Activated CD8-positive, alpha-beta memory T cell treated with anti-CD3 and anti-CD28 coated beads, Interleukin-2, amount 50 U/mL, for 4 hours (primary cell): ENCODE data around the gene USP3.
"Not testable (repeated sequence)": the region's sequence is repeated elsewhere in the genome, so short reads cannot be mapped to it uniquely, and the experiment has no call there.

Source experiments
- DNase-seq: peaks from one replicate; pipeline ENCODE4 v3.0.0-alpha.2; 2020

The USP3 gene

DNA sequence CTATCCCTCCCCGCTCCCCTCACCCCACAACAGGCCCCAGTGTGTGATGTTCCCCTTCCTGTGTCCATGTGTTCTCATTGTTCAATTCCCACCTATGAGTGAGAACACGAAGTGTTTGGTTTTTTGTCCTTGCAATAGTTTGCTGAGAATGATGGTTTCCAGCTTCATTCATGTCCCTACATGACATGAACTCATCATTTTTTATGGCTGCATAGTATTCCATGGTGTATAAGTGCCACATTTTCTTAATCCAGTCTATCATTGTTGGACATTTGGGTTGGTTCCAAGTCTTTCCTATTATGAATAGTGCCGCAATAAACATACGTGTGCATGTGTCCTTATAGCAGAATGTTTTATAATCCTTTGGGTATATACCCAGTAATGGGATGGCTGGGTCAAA is 112.8 kb downstream of the USP3 start:
- not testable (repeated sequence) for DNase-seq

DNA sequence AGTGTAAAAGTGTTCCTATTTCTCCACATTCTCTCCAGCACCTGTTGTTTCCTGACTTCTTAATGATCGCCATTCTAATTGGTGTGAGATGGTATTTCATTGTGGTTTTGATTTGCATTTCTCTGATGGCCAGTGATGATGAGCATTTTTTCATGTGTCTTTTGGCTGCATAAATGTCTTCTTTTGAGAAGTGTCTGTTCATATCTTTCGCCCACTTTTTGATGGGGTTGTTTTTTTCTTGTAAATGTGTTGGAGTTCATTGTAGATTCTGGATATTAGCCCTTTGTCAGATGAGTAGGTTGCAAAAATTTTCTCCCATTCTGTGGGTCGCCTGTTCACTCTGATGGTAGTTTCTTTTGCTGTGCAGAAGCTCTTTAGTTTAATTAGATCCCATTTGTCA is 113.2 kb downstream of the USP3 start:
- DNase-seq, result not testable (repeated sequence)

GRCh38 chr15:63620760-63621159 is 116.4 kb downstream of the USP3 start:
- DNase-seq, result not testable (repeated sequence)

GRCh38 chr15:63623232-63623969 is 119.0 kb downstream of the USP3 start:
- no peak for DNase-seq

- no peak for DNase-seq
Measured at GRCh38 chr15:63626955-63627354, 122.6 kb downstream of the USP3 start.

GRCh38 chr15:63628123-63628822 is 123.9 kb downstream of the USP3 start:
- no peak for DNase-seq

- DNase-seq, result no peak
Measured at GRCh38 chr15:63630036-63630751, 125.8 kb downstream of the USP3 start.

GRCh38 chr15:63633312-63633711 is 128.9 kb downstream of the USP3 start:
- DNase-seq, result no peak

DNA sequence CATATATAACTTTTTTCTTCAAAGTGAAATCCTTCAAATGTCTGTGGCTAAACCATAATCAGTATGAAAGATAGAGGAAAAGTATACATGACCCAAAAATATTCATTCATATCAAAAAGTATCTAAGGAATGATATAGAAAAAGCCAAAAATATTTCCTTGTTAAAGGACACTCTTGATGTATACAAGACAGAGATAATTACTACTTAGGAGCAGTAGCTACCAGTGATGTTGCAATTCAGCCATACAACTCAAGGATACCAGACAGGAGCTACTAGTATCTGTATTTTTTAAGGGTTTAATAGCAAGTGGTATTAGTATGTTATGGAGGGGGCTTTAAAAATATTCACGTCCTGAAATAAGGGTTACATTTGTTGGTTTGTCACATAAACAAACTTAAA is 129.8 kb downstream of the USP3 start:
- no peak for DNase-seq

DNA sequence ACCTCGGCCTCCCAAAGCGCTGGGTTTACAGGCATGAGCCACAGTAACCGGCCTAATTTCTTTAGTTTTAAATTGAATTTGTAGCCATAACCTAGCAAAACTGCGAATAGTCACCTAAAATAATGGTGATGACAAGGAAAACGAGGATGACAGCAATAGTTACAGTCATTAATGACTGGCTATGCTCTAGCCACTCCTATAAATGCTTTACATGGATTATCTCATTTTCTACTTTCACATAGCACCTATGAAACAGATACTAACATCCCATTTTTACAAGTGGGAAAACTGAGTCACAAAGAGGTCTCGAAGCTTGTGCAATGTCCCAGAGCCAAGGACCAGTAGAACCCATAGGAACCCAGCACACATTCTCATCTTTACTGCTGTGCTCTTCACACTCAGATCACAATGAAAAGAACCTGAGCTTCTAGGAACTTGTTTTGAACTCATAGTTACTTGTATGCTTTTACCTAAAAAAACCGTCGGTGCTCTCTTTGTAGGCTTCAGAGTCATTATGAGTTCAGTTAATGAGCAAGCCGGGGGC is 132.2 kb downstream of the USP3 start:
- no peak for DNase-seq

DNA sequence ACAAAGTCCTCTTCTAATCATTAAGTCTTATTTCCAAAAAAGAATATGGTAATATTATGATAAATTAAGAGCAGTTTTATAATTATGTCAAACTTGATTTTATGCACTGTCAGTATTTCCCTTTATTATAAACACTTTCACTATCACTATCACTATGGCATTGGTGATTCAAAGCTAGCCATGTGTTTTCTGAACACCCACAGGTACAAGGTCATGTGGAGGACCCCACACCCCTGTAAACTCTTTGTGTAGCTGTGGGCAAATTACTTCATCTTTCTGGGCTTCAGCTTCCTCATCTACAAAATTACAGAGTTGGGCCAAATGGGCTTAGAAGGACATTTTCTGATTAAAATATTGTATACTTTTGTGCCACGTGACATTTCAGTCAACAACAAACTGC is 134.4 kb downstream of the USP3 start:
- DNase-seq, result no peak

DNA sequence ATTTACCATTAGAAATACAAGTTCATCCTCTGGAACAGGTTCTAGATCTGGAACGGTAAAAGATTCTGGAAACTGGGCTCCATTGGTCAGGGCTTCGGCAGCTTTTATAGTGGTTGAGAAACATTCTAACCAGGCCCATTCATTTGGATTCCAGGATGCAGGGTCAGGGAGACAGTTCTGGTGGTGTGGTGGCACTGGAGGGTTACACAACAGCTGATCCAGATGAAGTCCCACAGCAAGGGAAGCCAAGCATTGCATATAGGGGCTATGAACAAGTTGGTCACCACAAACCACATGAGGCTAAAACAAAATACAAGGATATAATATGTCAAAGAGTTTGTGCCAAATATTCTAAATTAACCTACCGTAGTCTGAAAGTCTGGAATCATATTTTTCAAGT is 135.8 kb downstream of the USP3 start:
- no peak for DNase-seq
